ENCODE data around the gene PPHLN1.

PPHLN1 gene

DNA sequence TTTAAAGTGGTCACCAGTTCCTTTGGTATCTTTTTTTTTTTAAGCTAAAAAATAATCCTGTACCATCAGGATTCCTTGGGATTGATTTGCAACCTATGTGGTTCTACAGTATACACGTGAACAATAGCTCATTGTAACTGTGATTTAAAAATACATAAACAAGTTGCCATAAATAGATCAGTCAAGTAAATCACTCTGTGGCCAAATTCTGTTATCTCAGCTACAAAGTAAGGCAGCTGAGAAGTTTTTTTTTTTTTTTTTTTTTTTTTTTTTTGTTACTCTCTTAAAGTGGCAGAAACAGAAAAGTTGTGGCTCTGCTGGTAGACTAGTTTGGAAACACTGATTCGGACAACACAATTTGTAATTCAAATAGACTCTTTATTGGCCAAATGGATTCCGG, 159.0 kb downstream of the PPHLN1 start:
- no peak for DNase-seq

DNA sequence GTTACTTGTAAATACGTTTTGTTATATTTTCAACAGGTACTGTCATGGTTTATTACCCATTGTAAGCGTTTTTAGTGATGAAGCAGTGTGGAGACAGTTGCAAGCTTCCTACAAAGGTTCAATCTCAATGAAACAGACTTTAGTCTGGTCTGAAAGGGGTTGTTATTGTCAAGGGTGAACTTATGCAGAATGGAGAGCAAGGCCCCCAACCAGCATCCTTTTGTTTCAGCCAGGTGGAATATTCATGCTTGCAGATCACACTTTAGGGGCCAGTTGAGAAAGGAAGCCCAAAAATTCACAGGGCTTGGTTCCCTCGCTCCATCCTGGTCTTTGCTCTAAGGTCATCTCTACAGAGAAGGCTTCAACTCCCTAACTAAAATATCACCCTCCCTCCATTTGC, 159.9 kb downstream of the PPHLN1 start:
- no peak for DNase-seq

DNA sequence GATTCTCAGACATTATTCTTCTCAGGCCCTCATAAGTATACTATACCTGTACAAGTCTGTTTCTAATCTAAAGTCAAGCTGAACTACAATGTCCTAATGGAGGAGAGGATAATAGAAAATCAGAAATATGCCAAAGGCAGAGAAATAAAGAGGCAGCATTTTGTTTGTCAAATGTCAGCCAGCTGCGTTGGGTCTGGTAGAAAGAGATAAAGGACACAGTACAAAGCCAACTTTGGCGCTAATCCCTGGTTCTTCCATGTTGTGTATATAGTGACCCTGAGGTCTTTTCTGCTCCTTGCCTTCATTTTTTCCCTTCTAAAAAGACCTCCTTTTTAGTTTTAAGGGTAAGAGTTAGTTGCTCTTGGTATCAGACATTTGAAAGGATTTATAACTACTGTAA, 160.4 kb downstream of the PPHLN1 start:
- no peak for DNase-seq

DNA sequence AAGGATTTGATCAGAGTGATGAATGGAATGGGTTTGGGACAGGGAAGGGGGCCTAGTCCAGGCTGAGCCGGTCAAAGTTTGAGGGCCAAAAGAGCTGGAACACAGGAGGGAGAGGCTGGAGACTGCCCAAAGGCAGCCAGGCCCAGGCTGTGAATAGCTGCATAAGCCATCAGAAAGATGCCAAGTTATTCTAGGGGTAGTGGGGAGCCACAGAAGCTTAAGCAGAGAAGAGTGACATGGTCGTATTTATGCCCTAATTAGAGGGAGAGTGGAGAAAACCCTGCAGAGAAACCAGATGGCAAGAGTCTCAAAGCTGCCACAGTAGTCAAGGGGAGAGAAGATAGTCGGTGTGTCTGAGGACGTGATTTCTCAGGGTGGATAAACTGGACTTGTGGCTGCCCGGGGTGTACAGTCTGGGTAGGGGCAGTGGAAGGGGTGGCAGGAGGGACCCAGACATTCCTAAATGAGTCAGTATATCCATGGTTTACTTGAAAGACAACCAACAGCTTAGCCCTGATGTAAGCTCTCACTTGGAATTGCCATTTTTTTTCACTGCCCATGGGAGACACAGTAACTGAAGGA, 164.4 kb downstream of the PPHLN1 start:
- no peak for DNase-seq
